Endometrial microvascular endothelial cells (primary cell): ENCODE results near the gene ACY1. TPM values are rescaled to one million over a fixed set of nuclear protein-coding genes. Genes with fewer than 3 reads are reported as not detected.

Source experiments
- in situ Hi-C: cut with HindIII; loops from 2 replicates; pipeline ENCODE4 v1.10.0; 2017; ENCODE audit warnings: low sequenced_read_pairs, low pct_unique_long_range_greater_than_20kb; ENCODE audit errors: inconsistent ontology term
- total RNA-seq: library from RNA; depleted of rRNA; stranded (reverse); fragments of >200 nt; gene quantifications from one replicate; pipeline ENCODE4 v1.2.3, GENCODE V29; 2015; ENCODE audit errors: inconsistent ontology term

The ACY1 gene
- total RNA-seq, result 36.9 TPM

DNA sequence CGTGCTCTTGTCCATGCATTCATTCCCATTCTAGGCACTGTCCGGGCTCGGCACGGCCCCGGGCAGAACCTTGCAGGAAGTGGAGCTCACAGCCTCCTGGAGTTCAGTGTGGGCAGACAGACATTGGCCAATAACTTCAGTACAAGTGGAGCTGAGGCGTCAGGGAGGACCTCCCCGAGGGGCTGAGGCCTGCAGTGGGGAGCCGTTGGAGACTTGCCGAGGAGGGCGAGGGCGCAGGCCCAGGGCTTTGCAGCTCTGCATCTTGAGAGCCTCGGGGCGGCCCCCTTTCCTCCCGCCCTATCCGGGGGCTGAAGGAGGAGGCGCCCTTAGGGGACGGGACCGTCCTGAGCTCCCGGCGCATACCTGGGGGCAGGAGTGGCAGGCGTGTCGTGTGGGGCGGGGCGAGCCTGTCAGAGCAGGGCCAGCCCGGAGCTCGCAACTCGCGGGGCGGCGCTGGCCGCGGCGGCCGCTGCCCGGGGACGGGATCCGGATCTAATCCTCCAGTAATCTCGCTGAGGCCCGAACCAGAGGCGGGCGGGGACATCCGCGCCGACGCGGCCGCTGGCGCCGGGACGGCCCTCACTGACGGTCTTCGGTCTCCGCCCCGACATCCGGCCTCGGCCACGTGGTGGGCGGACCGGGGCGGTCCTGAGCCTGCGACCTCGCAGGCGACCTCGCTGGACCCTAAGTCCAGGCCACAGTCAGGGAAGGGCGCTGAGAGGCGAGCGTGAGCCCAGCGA is at the start of gene ACY1:
TSS of gene ACY1 (plus strand) at position 698 of the 740 bp plus-strand sequence. CDS start 530 bp downstream, outside the sequence.
- in situ Hi-C loops, result no loop called here

- in situ Hi-C loops, result no loop called here
These were observed 49.0 kb upstream of the ACY1 start for GRCh38 chr3:51934139-51934850.

DNA sequence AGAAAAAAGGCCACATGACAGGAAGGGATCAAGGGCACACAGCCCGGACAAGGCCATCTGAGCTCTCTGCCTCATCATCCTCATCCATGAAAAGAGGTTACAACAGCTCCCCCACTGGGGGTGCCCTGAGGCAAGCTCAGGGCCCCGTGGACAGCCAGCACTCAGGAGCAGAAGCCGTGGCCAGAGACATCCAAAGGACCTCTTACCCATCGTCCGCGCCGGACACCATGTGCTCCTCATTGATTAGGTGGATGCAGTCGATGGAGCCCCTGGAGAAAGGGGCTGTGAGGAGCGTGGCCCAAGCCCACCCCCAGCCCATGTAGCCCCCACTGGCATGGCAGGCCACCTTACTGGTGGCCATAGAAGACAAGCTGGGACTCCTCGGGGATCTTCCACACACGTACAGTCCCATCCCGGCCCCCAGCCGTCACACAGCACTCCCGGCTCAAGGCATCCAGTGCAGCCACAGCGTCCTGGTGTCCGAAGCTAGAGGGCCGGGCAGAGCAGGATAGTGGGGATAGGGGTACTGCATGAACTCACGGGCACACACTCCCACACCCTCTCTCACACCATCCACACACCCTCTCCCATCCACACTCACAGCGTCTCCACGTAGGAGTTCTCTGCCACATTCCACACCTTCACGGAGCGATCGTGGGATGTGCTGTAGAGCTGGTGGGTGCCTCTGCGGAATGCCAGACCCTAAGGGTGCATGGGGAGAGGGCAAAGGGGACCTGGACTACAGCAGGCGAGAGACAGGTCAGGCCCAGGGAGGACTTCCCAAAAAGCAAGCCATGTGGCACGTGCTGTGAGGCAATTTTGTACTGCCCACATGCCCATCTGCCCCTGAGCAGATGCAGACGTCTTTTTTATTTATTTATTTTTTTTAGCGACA is 48.1 kb upstream of the ACY1 start:
- in situ Hi-C loops, result no loop called here

- in situ Hi-C loops, result no loop called here
These were observed 47.2 kb upstream of the ACY1 start for GRCh38 chr3:51935886-51936755.

DNA sequence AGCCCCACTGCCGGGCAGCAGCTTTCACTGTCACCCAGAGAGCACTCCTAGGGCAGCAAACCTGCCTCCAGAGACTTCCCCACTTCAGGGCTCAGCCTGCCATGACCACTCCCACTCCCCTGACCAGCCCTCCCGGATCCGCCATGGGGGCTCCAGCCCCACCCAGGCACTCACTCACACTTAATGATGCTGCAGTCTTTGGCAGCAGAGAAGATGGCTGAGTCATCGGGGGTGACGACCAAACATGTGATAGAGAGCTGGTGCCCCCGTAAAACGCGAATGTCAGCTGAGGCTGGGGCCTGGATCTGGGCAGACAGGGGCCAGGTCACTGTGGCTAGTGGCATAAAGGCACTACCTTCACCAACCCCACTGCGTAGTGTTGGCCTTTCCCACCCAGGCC is 46.3 kb upstream of the ACY1 start:
- in situ Hi-C loops, result no loop called here

DNA sequence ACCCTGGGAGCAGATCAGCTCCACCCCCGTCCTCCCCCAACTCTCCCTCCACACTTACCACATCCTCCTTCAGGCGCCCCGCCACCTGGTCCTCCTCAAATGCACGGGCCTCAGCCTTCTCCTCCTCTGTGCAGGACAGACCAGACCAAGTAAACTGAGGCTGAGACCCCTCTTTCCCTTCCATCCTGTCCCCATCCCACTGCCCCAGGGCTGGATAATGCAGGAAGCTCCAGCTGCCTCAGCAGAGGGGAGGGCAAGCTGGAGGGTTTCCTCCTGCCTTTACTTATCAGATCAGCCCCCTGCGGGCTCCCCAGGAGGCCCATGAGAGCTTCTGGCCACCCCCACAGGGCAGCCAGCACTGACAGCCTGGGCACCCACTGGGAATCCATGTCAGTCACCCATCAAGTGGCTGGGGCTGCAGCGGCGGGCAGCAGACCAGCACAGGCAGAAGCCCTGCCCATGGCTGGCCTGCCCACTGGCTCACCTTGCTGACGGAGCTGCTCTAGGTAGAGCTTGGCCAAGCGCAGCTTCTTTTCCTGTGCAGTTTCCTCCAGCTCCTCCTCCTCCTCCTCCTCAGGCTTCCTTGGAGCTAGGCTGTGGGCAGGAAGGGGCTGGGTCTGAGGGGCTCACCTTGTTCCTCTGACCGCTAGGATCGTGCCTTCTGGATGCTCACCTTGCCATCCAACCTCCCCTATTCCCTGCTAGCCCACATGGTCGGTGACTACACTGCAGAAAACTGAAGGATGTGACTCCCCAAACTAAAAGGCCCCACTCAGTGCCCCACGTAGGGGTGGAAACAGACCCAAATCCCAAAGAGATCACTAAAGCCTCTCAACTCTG is 45.5 kb upstream of the ACY1 start:
- in situ Hi-C loops, result no loop called here

- in situ Hi-C loops, result no loop called here
These were observed 44.4 kb upstream of the ACY1 start for GRCh38 chr3:51938780-51939425.

DNA sequence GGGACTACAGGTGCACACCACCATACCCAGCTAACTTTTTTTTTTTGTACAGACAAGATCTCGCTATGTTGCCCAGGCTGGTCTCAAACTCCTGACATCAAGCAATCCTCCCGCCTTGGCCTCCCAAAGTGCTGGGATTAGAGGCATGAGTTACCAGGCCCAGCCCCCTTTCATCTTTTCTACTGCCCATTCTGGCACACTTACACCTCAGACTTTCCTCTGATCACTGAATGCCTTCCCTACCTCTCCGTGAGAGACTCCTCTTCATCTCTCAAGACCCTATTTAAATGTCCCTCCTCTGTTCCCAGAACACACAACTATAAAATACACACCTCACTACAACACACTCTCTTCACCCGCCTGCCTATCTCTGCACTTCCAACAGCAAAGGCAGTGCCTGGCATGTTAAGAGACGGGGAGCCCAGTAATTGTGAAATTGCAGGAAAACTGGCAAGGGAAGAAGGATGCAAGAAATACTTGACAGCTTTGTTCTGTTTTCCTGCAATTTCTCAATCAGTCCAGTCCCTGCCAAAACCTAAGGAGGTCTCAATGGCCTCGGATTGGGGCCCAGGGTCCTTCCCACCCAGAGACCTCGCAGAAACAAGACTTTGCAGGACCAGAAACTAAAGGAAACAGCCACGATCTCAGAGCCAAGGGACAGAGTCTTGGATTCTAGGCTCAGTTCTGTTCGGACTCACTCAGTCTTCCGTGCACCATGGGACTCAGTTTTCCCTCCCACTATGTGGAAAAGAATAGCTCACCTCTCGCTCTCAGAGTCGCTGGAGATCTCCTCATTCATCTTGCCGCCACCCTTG is 42.5 kb upstream of the ACY1 start:
- in situ Hi-C loops, result no loop called here

DNA sequence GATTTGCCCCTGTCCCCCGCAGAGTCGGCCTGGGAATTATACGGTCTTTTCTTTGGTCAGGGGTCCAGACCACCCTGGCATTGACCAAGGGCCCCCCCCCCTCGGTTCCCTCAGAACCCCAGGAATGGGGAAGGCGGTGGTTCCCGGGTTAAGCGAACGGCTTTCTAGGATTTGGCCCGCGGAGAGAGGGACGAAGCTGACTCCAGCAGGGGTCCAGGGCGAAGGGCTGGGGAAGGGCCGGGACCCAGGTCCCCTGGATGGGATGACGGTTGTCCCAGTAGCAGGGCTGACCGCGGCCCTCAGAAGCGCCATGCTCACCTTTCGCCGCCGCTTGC is 41.9 kb upstream of the ACY1 start:
- in situ Hi-C loops, result no loop called here

- in situ Hi-C loops, result no loop called here
These were observed 41.3 kb upstream of the ACY1 start, which contains the start of the genes PARP3 and RRP9 for GRCh38 chr3:51941798-51942602. TSS of gene PARP3 (plus strand) at chr3:51942363. CDS start at chr3:51943356, 993 bp downstream. TSS of gene RRP9 (minus strand) at chr3:51941904. CDS start at chr3:51941867, 37 bp downstream.

DNA sequence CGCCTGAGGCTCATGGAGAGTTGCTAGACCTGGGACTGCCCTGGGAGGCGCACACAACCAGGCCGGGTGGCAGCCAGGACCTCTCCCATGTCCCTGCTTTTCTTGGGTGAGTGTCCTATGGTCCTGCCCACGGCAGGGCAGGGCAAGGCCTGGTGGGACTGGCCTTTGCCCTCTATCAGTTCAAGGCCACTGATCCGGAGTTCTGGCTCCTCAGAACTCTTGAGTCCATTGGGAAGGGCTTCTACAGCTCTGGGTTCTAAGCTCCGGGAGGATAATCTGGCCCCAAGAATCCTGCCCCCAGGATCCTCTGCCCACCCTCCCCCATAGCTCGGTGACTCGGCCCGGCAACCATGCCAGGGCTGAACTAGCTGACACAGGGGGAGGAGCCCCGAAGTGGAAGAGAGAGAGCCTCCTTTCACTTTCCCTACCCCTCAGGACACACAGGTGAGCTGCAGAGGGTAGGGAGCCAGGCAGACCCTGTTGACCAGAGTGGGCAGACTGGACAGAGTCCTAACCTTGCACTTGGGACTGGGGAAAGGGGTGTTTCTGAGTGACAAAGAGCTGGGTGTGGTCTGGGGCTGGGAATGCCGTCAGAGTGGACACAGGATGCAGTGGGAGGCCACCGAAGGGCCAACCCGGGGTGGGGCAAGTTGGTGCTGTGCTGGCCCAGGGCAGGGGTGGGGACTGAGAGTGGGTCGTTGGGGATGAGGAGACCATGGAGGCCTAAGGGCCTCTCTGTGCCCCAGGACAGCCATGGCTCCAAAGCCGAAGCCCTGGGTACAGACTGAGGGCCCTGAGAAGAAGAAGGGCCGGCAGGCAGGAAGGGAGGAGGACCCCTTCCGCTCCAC is 40.5 kb upstream of the ACY1 start:
- in situ Hi-C loops, result no loop called here

DNA sequence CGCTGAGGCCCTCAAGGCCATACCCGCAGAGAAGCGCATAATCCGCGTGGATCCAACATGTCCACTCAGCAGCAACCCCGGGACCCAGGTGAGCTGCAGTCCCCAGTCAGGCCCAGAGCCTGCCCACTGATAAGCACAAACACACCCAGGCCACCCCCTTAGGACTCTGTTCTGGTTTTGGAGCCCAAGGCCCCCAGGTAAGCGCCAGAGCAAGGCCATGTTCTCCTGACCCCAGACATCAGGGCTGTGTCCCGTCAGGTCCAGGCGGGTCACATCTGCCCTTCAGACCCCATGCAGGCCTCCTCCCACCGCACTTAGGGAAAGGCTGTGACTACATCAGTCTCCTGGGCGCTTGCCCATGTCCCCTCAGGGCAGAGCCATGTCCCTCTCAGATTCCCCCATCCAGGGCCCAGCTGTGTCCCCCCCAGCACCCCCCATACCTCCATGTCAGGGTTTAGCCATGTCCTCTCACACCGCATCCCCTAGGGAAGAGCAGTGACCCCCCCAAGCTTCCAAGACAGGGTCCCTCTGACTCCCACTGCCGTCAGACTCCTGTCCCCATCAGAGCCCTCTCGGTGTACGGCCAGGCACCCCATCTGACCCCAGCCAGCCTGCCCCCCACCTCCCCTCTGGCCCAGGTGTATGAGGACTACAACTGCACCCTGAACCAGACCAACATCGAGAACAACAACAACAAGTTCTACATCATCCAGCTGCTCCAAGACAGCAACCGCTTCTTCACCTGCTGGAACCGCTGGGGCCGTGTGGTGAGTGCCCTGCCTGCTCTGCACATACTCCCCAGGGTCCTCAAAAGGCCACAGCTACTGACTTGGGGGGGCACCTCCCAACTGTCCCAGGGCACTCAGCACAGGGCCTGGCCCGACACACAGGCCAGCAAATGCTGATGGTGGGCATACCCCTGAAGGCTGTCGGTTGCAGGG is 39.6 kb upstream of the ACY1 start:
- in situ Hi-C loops, result no loop called here

DNA sequence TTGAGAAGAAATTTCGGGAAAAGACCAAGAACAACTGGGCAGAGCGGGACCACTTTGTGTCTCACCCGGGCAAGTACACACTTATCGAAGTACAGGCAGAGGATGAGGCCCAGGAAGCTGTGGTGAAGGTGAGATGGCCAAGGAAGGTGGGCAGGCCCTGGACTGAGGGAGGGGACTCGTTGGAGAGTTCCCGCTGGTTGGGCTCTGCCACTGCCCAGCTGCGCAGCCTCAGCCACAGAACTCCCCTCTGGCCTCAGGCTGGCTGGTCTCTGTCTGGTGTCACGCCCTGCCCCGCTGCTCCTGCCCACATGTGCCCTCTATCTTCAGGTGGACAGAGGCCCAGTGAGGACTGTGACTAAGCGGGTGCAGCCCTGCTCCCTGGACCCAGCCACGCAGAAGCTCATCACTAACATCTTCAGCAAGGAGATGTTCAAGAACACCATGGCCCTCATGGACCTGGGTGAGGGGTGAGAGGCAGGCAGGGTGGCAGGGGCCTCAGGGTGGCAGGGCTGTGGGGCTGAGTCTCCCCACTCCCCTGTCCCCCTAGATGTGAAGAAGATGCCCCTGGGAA is 38.8 kb upstream of the ACY1 start:
- in situ Hi-C loops, result no loop called here
